T-helper 2 cell (primary cell): Measurements from ENCODE around the gene NAB1.

Source experiments
- DNase-seq, 5 experiments: peaks; one replicate each; pipeline versions ENCODE4 v3.0.0 to v3.0.0-alpha.2; 2012 to 2022

NAB1 gene

DNA sequence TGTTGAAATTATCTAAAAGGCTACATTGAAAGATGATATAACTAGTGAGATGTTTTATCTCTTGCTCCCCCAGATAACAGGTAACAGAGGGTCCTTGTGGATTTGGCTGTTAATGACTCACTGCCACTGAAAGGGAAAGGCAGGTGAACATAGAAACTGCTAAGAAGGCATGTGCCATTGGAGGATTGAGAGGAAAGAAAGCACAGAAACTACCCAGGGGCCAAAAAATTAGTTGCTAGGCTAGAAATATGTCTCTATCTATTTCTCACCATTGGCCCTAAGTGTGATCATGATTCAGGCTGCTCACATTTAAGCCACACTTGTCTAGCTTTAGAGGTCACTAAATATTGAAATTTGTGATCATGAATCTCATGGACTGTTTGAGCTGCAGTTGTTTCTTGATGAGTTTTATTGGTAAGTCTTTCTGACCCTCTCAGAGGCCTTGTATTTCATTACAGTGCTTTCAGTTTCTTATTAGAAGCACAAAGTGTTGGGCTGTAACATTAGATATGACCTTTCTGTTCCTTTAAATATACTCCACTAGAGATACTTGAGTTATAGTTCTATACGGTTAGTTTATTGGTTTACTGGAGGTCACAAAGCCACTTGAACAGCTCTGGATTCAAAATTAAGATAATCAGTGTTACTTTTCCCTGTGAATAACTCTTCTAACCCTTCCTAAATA lies 26.2 kb downstream of the NAB1 start:
- no peak for DNase-seq

DNA sequence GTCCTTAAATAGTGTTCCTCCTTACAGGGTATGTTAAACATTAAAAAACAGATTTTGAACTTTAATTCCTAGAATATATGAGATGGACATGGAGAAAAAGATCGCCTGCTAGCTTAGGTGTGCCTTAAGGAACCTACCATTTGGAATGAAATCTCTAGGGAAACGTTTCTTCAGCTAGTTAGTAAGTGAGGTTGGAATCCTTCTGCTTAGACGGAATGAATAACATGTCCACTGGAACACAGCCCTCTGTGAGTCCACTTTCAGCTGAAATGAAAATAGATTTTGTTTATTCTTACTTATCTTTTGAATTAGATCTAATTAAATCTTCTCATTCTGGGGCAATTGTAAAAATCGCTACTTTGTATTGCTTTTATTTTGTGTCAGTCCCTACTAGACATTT lies 28.4 kb downstream of the NAB1 start:
- DNase-seq: no peak

DNA sequence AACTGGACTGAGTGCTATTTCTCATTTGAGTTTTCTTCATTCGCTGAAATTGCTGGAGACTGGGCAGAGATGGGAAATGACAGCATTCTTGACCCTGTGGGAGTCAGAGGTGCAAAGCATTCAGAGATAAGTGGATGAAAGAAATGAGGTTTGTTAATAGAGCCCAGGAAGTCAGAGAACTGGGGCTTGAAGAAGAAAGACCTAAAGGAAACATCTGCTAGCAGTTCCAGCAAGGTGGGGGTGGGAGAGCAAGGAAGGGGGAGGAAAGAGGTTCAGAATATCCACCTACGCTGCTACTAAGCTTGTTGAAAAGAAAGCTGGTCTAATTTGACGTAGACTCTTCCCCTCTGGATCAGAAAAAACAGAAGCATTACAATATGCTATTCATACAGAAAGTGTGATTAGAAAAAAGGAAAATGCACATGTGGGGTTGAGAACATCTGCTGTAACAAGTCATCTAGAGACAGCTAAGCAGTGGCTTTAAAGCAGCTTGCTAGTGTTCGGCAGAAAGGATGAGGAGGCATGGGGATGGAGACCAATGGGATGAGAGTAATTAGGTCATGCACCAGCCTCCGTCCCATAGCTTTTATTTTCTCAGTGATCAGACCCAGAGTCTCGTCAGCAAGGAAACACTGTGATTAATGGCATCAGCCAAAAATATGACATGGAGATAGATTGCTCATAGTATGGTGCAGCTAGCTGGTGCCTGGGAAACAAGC lies 29.7 kb downstream of the NAB1 start:
- peak in 2 of 5 experiments; percentile 14 to 86 for DNase-seq

GRCh38 chr2:190679391-190679790 lies 30.5 kb downstream of the NAB1 start:
- DNase-seq: no peak

DNA sequence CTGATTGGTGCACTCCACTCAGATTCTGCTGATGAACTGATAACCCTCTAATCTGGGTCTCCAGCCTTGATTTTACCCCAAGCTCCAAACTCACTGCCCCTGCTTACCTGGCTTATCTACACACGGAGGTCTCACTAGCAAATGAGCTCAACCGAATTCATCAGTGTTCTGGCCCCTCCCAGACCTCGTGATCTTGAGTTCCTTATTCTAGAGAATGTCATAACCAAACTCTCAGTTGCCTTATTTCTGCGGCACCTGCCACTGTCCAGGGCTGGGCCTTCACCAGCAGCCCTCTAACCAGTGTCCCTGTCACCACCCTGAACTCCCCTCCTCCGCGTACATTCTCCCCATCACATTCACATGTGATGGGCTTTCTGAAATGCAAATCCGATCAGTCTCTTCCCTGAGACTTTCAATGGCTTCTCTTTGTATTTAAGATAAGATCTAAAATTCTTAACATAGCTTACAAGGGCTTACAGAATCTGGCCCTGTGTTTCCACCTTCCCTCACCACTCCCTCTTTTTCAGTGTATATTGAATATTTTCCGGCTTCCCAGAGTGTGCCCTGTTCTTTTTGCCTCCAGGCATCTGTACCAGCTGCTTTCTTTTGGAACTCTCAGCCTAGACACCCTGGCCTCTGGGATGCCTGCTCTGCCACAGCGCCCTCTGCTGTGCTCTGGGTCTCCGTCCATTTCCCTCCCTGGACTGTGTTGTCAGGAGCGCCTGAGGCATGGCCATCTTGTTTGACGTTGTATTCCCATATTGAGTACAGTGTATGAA lies 31.1 kb downstream of the NAB1 start:
- DNase-seq: peak in 4 of 5 experiments; percentile 13 to 49 (median 40)

DNA sequence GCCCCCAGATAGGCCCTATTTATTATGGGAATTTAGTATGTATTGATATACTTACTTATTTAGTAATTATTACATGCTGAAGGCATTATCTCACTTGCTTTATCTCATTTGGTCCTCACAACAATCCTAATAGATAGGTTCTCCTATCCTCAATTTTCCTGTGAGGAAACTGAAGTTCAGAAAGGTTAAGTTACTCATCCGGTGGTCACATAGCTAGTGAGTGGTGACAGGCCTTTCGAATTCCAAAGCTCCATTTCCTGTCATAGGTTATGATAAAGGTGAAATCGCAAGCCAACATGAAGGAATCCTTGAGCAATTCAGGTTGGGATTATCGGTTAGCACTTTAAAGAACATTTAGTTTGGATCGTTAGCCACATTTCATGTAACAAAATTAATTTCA lies 33.3 kb downstream of the NAB1 start:
- DNase-seq: no peak

GRCh38 chr2:190683802-190684201 lies 34.9 kb downstream of the NAB1 start:
- DNase-seq: peak in 1 of 5 experiments; percentile 51

GRCh38 chr2:190684931-190685330 lies 36.0 kb downstream of the NAB1 start:
- no peak for DNase-seq

DNA sequence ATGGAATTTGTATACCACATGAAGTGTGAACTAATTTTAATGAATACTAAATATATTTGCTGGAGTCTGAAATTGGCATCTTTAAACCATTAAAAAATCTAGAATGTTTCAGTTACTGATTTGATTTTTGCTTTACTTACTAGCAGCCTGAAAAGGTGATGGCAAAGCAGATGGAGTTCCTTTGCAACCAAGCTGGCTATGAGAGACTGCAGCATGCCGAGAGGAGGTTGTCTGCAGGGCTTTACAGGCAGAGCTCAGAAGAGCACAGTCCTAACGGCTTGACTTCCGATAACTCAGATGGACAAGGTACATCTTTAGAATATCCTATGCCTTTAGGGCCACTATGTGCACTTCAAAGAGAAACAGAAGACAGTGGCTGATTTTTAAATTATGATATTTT lies 36.5 kb downstream of the NAB1 start:
- DNase-seq: no peak

DNA sequence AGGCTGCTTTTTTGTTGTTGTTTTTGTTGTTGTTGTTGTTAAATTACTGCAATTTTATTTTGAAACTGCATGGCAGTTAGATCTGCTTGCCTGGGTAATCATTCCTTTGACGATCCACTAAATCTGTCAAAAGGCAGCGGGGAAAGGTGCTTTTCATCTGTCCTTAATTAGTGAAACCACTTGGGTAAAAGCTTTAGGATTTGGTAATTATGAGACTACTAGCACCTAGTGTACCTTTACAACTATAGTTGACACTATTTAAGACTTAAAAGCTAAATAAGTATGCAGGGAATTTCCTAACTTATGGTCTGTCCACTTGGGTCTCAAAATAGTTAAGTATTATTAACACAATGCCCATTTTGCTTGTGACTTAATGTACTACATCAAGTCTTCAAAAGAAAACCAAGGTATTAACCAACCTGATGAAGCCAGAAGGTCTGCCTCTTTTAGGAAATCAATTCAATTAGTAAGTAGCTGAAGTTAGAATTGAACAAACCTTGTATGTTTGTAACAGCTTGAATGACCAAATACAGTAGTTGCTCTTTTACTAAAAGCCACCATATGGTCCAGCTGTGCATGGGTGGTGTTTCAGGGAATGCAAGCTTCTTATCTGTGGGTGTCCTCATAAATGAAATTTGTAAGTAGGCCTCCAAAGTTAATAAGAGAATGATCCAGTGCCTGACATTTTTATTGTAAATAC lies 44.8 kb downstream of the NAB1 start:
- DNase-seq: peak in 1 of 5 experiments; percentile 37

DNA sequence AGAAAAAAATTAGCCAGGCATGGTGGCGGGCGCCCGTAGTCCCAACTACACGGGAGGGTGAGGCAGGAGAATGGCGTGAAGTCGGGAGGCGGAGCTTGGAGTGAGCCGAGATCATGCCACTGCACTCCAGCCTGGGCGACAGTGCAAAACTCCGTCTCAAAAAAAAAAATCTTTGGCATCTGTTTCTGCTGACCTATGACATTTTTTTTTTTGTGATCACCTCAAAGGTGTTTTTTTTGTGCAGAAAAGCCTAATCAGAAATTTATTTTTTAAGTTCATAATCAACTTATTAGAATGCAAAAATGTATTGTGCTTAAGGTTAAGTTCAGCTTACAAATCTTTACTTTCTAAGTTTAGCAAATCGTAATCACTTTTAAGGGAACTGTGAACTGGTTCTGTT lies 45.6 kb downstream of the NAB1 start:
- no peak for DNase-seq

- peak in 1 of 5 experiments; percentile 81 for DNase-seq
Measured at GRCh38 chr2:190695739-190696138, 46.9 kb downstream of the NAB1 start.

DNA sequence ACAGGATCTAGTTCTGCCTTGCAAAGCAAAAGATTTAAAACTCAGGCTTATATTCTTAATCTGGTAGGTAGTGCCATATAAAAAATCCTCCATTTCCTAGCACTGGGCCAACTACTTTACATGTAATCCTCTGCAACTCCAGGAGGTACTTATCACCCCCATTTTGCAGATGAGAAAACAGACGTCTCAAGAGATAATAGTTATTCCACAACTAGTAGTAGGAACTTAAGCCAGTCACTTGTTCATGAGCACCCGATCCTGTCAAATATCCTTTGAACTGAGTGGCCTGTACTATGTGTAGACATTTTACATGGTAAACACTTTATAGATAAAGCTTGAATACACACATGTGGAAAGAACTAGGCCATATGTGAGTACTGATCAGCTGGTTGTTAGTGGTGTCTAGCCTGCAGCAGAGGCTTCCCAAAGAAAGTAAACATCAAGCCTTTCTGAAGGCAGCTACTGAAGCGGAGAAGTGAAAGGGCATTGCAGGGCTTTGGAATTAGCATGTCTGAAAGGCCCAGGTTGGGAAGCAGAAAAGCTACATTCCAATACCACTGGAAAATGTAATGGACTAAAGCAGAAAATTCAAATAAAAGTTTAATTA lies 48.0 kb downstream of the NAB1 start:
- no peak for DNase-seq

DNA sequence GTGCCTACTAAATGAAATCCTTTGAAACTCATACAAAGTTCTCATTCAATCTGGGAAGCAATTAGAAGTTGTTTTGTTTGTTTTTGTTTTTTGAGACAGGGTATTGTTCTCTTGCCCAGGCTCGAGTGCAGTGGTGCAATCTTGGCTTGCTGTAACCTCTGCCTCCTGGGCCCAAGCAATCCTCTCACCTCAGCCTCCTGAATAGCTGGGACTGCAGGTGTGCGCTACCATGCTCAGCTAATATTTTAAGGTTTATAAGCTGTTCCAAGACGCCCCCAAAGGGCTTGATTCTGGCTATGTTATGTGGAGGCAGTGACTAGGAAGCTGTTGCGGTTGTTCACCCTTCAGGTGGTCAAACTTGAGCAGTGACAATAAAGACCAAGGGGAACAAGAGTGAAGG lies 48.5 kb downstream of the NAB1 start:
- no peak for DNase-seq

DNA sequence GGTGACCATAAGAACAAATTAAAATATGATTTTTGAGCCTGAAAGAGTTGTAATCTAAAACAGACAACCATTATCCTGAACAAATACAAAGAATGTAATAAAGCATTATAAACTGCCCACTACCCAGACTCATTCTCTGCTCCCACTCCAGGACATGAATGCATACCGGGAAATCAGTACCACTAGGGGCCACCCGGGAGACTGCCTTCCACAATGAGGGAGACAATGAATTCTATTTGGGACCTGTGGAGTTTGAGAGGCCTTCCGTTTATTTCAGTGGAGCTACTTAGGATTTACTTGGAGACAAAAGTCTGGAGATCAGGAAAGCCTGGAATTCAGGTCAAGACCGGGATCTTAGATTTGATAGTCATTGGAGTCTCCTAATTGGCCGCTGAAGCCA lies 50.0 kb downstream of the NAB1 start:
- no peak for DNase-seq

- no peak for DNase-seq
Measured at GRCh38 chr2:190701586-190701985, 52.7 kb downstream of the NAB1 start.

DNA sequence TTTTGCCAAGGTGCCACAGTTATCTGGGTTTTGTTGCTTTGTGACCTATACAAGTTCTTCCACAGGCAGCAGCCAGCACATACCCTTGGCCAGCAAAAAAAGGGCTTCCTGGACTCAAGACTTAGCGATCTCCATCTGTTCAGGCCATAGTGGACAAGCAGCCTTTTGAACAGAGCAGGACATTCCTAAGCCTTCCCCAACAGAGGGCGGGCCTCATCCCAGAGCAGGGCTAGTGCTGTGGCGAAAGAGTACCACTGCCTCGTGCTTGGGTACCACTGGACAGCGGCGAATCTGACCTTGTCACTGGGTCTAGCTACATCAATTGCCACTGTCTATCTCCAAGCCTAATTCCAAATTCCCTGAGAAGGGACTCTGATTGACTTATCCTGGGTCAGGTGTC lies 56.4 kb downstream of the NAB1 start:
- no peak for DNase-seq

DNA sequence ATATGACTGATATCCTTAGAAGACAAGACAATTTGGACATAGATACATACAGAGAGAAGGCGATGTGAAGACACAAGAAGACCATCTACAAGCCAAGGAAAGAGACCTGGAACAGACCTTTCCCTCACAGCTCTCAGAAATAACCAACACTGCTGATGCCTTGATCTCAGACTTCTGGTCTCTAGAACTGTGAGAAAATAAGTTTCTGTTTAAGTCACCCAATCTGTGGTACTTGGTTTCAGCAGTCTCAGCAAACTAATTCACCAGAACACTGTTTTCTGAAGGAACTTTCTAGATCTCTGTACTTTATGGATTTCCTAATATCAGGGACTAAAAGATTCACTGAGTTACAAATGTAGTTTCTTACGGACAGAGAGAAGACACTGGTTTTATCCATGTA lies 58.8 kb downstream of the NAB1 start:
- peak in 1 of 5 experiments; percentile 65 for DNase-seq

GRCh38 chr2:190708650-190709049 lies 59.8 kb downstream of the NAB1 start:
- DNase-seq: peak in 1 of 5 experiments; percentile 43

DNA sequence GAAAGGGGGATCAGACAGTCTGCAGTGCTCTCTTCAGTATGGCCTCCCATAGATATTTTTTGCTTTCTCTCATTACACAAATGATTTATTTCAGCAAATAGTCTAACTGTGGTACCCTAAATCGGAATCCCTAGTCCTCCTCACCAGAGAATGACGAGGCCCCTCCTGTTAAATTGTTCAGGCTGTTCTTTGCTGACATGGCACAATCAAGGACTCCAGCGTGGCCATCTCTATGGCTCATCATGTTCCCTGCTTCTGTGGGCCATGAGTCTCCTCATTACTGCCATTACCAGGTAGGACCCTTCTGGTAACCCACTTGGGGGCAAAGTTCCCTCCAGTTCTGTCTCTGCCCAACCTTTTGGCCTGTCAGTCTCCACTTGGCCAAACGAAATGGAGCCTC lies 62.2 kb downstream of the NAB1 start:
- DNase-seq: no peak

GRCh38 chr2:190713471-190713870 lies 64.6 kb downstream of the NAB1 start:
- DNase-seq: no peak

- no peak for DNase-seq
Measured at GRCh38 chr2:190714958-190715357, 66.1 kb downstream of the NAB1 start.
